HCT116 (cell line): ENCODE measurements around the gene ZNF652. TPM values are rescaled to one million over a fixed set of nuclear protein-coding genes. Genes with fewer than 3 reads are reported as not detected.
A peak's percentile ranks its signal among the peaks of the same experiment; 100 is the strongest.

ENCODE experiments used
- ATAC-seq: fragments of 200-7000 bp; cut with Tn5 transposase; 2 replicates; pipeline ENCODE4 v1.9.1; 2020; ENCODE audit warnings: mild to moderate bottlenecking, moderate library complexity
- BruUV-seq: library from RNA; stranded (reverse); fragments of 400-500 nt; replicated peaks from 2 replicates; lab custom pipeline; 2021; lab: Mats Ljungman, UMichigan
- CTCF ChIA-PET: fragments of 300-600 bp; sonication (Branson Sonifier 250); formaldehyde crosslinking; loops from one replicate; lab custom pipeline; 2021; ENCODE audit warnings: antibody characterized with exemption; lab: Charles Lee
- POLR2A ChIA-PET: fragments of 300-600, 350-600 bp; sonication (Branson Sonifier 250); formaldehyde crosslinking; loops from one replicate; lab custom pipeline; 2021; ENCODE audit warnings: antibody characterized with exemption; lab: Charles Lee
- RAD21 ChIA-PET, 2 experiments: fragments of 300-600 bp; sonication (Branson Sonifier 250); formaldehyde crosslinking; loops; one replicate each; lab custom pipeline; 2023; ENCODE audit warnings: low total read pairs in 2 of 2; ENCODE audit not compliant: uncharacterized antibody in 2 of 2, unreplicated experiment in 2 of 2, low non-redundant PET in 1 of 2; lab: Charles Lee
- DNase-seq: peaks from one replicate; pipeline ENCODE4 v3.0.0-alpha.2; 2010; ENCODE audit warnings: low read depth, low spot score
- H2AFZ ChIP-seq: fragments of 200-600 bp; shearing (Covaris generic), sonication (generic); 2 replicates; pipeline ENCODE4 v1.6.1; 2017; ENCODE audit warnings: low read depth, mixed run types, mixed read lengths, antibody characterized with exemption, low read length; ENCODE audit not compliant: poor library complexity, severe bottlenecking
- H3K27ac ChIP-seq: 2 replicates; pipeline ENCODE4 v1.5.1; 2012; ENCODE audit warnings: low read depth, low read length
- H3K27me3 ChIP-seq: fragments of 200-600 bp; sonication (generic); 2 replicates; pipeline ENCODE4 v1.6.1; 2016; ENCODE audit warnings: mixed run types, low read length, mixed read lengths; ENCODE audit not compliant: insufficient read depth
- H3K36me3 ChIP-seq, 2 experiments: fragments of 200-500 bp in 1 of 2; fragments of 200-600 bp in 1 of 2; sonication (Bioruptor generic) in 1 of 2; sonication (generic) in 1 of 2; 2 replicates each; pipeline versions ENCODE4 v1.5.1 to v1.6.1; 2014 to 2016; ENCODE audit warnings: low read length in 2 of 2, inconsistent platforms in 1 of 2, mixed read lengths in 1 of 2, mixed run types in 1 of 2; ENCODE audit not compliant: insufficient read depth in 2 of 2, control insufficient read depth in 1 of 2
- H3K4me1 ChIP-seq, 2 experiments: fragments of 200-600 bp in 1 of 2; sonication (generic) in 1 of 2; 2 replicates each; pipeline versions ENCODE4 v1.5.1 to v1.6.1; 2012 to 2017; ENCODE audit warnings: low read length in 2 of 2, inconsistent platforms in 1 of 2, mild to moderate bottlenecking in 1 of 2, mixed read lengths in 1 of 2, mixed run types in 1 of 2, moderate library complexity in 1 of 2; ENCODE audit not compliant: insufficient read depth in 2 of 2, control insufficient read depth in 1 of 2
- H3K4me2 ChIP-seq: fragments of 200-600 bp; sonication (generic); 2 replicates; pipeline ENCODE4 v1.6.1; 2017; ENCODE audit warnings: mixed run types, low read length, mixed read lengths
- H3K4me3 ChIP-seq, 2 experiments: fragments of 200-600 bp in 1 of 2; sonication (generic) in 1 of 2; replicated peaks in 1 of 2; 2 replicates each; pipeline ENCODE4 v1.5.1; 2011 to 2016; ENCODE audit warnings: low read length in 2 of 2, control low read depth in 1 of 2, low read depth in 1 of 2, mild to moderate bottlenecking in 1 of 2, mixed read lengths in 1 of 2, mixed run types in 1 of 2
- H3K79me2 ChIP-seq: fragments of 200-600 bp; sonication (generic); 2 replicates; pipeline ENCODE4 v1.6.1; 2017; ENCODE audit warnings: mild to moderate bottlenecking, mixed run types, low read length, moderate library complexity, mixed read lengths; ENCODE audit not compliant: insufficient read depth
- H3K9ac ChIP-seq: fragments of 200-600 bp; sonication (generic); 2 replicates; pipeline ENCODE4 v1.6.1; 2016; ENCODE audit warnings: low read length, mixed read lengths
- H3K9me2 ChIP-seq: fragments of 200-600 bp; sonication (generic), shearing (Covaris generic); 2 replicates; pipeline ENCODE4 v1.6.1; 2017; ENCODE audit warnings: mixed run types, mild to moderate bottlenecking, moderate library complexity; ENCODE audit not compliant: insufficient read depth
- H3K9me3 ChIP-seq, 2 experiments: fragments of 200-500 bp in 1 of 2; fragments of 200-600 bp in 1 of 2; sonication (Bioruptor generic) in 1 of 2; sonication (generic) in 1 of 2; 2 replicates each; pipeline ENCODE4 v1.6.1; 2014 to 2017; ENCODE audit warnings: low read length in 2 of 2, mixed read lengths in 2 of 2, inconsistent platforms in 1 of 2, low read depth in 1 of 2, mild to moderate bottlenecking in 1 of 2, mixed run types in 1 of 2, moderate library complexity in 1 of 2; ENCODE audit not compliant: control insufficient read depth in 1 of 2, insufficient read depth in 1 of 2
- H4K20me1 ChIP-seq: fragments of 200-600 bp; sonication (generic), shearing (Covaris generic); 2 replicates; pipeline ENCODE4 v1.6.1; 2017; ENCODE audit warnings: mixed run types, mild to moderate bottlenecking, moderate library complexity; ENCODE audit not compliant: insufficient read depth
- CBX3 ChIP-seq: IDR thresholded peaks from 2 replicates; pipeline ENCODE4 v1.6.1; 2012; ENCODE audit warnings: low read depth
- CEBPB ChIP-seq: IDR thresholded peaks from 2 replicates; pipeline ENCODE4 v1.6.1; 2012; ENCODE audit warnings: low read depth
- EGR1 ChIP-seq: IDR thresholded peaks from 2 replicates; pipeline ENCODE4 v1.6.1; 2012; ENCODE audit warnings: low read depth
- ELF1 ChIP-seq: IDR thresholded peaks from 2 replicates; pipeline ENCODE4 v1.6.1; 2012; ENCODE audit warnings: low read depth, borderline replicate concordance
- EZH2 ChIP-seq: fragments of 200-600 bp; sonication (generic); IDR thresholded peaks from 2 replicates; pipeline ENCODE4 v1.6.1; 2017; ENCODE audit warnings: antibody characterized with exemption, mixed run types
- EZH2phosphoT487 ChIP-seq: fragments of 200-600 bp; IDR thresholded peaks from 2 replicates; pipeline ENCODE4 v1.6.1; 2018; ENCODE audit warnings: antibody characterized with exemption, borderline replicate concordance
- FOSL1 ChIP-seq: IDR thresholded peaks from 2 replicates; pipeline ENCODE4 v1.6.1; 2012; ENCODE audit warnings: low read depth
- RAD21 ChIP-seq: IDR thresholded peaks from 2 replicates; pipeline ENCODE4 v1.6.1; 2012; ENCODE audit warnings: low read depth, mild to moderate bottlenecking
- REST ChIP-seq: IDR thresholded peaks from 2 replicates; pipeline ENCODE4 v1.6.1; 2012; ENCODE audit warnings: low read depth
- SIN3A ChIP-seq: IDR thresholded peaks from 2 replicates; pipeline ENCODE4 v1.6.1; 2012; ENCODE audit warnings: low read depth
- SRF ChIP-seq: IDR thresholded peaks from 2 replicates; pipeline ENCODE4 v1.6.1; 2012; ENCODE audit warnings: low read depth
- ZNF274 ChIP-seq: fragments of 200-500 bp; sonication (Bioruptor generic); IDR thresholded peaks from 2 replicates; pipeline ENCODE4 v1.6.1; 2014; ENCODE audit warnings: mild to moderate bottlenecking, low read depth, low read length, inconsistent platforms
- intact Hi-C: fragments of 100-400 bp; cut with micrococcal nuclease; formaldehyde crosslinking; loops from 2 replicates; pipeline ENCODE4 v1.10.0; 2022
- total RNA-seq: library from RNA; stranded (reverse); gene quantifications from one replicate; pipeline ENCODE4 v1.2.1, GENCODE V29; 2021; ENCODE audit not compliant: unreplicated experiment
- TF ChIP-seq, protein P1 (sequence below): IDR thresholded peaks from 2 replicates; pipeline ENCODE4 v1.6.1; 2012
- TF ChIP-seq, protein P2 (sequence below), 3 experiments: fragments of 200-600 bp in 1 of 3; sonication (generic) in 1 of 3; IDR thresholded peaks in 2 of 3; conservative IDR thresholded peaks in 1 of 3; 2 replicates each; pipeline ENCODE4 v1.5.1; 2012 to 2017; ENCODE audit warnings: low read depth in 2 of 3, low read length in 2 of 3, antibody characterized with exemption in 1 of 3, borderline replicate concordance in 1 of 3, control low read depth in 1 of 3, mild to moderate bottlenecking in 1 of 3, mixed read lengths in 1 of 3, mixed run types in 1 of 3, moderate library complexity in 1 of 3; ENCODE audit not compliant: insufficient read depth in 1 of 3

The ZNF652 gene
- total RNA-seq, 1 experiment from 2014 or later = 27.8 TPM

DNA sequence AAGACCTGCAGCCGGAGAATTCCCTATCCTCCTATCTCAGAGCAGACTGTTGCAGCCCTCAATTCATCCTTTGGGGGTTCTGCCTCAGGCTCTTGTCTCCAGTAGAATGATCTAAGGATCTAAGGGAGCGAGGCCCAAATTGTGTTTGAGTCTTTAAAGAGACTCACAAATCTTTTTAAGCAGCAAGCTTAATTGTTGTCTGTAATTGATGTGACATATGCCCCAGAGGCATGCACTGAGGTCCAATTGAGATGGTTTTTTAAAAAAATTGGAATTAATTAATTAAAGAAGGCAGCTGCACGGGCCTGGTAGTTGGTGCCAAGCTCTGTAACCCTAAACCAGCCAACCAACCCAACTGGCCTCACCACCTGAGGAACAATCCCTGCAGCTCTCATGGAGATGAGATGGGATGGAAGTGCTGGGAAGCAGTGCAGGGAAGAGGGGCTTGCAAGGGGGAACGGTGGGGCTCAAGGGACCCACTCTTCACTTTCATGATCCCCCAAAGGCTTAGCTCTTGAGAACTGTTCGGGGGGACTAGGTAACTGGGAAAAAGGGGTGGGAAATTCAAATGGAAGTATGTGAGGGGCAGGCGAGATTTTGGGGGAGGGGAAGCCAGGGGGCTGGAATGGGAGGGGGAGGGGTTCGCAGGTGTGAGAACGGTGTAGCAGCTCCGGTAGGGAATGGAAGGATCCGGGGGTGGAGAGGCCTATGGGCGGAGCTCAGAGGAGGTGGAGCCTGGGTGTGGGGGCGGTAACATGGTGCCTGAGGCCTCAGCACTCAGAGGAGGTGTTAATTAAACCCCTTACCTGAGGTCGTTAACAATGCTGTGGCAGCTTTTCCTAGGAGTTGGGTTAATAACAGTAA lies 9.2 kb upstream of the ZNF652 start:
- Histone ChIP-seq H3K9me3 (no peaks in the 10 kb centered on the region), H3K79me2 (no peaks in the 10 kb centered on the region), H4K20me1 (no peaks in the 10 kb centered on the region), H3K4me2 (no peak overlapping the region; the same call in 1 of the 2 replicates), H3K27ac (no peak overlapping the region), H3K36me3 (no peaks in the 10 kb centered on the region), H3K4me3 (no peak overlapping the region), H2AFZ (no peak overlapping the region), H3K4me1 (peaks cover 7 to 9% of the 10 kb centered on the region in 2 experiments), H3K9ac (no peak overlapping the region), H3K27me3 (no peaks in the 10 kb centered on the region), H3K9me2 (no peaks in the 10 kb centered on the region)
- ChIA-PET RAD21 (interaction anchor here in 1 of 2 experiments (0.6 kb wide), 1 partner anchor 55 kb away, joined by 6 read pairs; no protein-coding TSS in a partner anchor), POLR2A (no interaction called here), CTCF (interaction anchor here (0.7 to 1.1 kb wide), 2 partner anchors 10 to 56 kb away, joined by 3 to 6 read pairs; no protein-coding TSS in a partner anchor)
- intact Hi-C loops = no loop called here
- peak; percentile 98 for ATAC-seq
- no peak for DNase-seq
- TF ChIP-seq FOSL1 (no peak), EGR1 (peak; percentile 80)
- TF ChIP-seq, protein P1, sequence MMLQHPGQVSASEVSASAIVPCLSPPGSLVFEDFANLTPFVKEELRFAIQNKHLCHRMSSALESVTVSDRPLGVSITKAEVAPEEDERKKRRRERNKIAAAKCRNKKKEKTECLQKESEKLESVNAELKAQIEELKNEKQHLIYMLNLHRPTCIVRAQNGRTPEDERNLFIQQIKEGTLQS = no peak
- no TSS peak for BruUV-seq

DNA sequence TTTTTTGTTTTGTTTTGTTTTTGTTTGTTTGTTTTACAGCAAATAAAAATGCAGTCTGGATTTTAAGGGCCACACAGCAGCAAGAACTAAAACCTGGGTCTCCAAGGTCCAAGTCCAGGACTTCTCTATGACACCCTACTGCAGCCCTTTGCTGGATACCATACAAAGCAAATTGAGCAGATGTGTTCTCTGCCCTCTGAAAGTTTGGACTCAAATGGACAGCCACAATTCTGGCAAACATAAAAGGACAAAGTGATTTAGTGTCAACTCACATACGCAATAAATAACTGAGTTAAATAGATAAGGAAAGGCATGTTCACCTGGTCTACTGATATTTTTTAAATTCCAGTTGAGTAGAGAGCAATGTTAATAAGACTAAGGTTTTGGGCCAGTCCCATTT lies 7.7 kb upstream of the ZNF652 start:
- ChIA-PET POLR2A (no interaction called here), CTCF (interaction anchor here (1.6 to 2.2 kb wide), 3 partner anchors 12 to 187 kb away, joined by 3 to 8 read pairs (median 6); no protein-coding TSS in a partner anchor)
- BruUV-seq = no TSS peak
- TF ChIP-seq RAD21 (no peak), EZH2 (no peak), ZNF274 (no peak), EZH2phosphoT487 (no peak), SRF (no peak), CEBPB (no peak), REST (no peak), CBX3 (no peak), FOSL1 (no peak), SIN3A (no peak), ELF1 (no peak), EGR1 (no peak)
- TF ChIP-seq, protein P2, sequence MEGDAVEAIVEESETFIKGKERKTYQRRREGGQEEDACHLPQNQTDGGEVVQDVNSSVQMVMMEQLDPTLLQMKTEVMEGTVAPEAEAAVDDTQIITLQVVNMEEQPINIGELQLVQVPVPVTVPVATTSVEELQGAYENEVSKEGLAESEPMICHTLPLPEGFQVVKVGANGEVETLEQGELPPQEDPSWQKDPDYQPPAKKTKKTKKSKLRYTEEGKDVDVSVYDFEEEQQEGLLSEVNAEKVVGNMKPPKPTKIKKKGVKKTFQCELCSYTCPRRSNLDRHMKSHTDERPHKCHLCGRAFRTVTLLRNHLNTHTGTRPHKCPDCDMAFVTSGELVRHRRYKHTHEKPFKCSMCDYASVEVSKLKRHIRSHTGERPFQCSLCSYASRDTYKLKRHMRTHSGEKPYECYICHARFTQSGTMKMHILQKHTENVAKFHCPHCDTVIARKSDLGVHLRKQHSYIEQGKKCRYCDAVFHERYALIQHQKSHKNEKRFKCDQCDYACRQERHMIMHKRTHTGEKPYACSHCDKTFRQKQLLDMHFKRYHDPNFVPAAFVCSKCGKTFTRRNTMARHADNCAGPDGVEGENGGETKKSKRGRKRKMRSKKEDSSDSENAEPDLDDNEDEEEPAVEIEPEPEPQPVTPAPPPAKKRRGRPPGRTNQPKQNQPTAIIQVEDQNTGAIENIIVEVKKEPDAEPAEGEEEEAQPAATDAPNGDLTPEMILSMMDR (IDR thresholded peaks at IDR 0.05 in 2 of 3, conservative IDR thresholded peaks at IDR 0.05 in 1 of 3; ENCODE audit: borderline replicate concordance in 1 of 3, insufficient read depth in 1 of 3, low read depth in 2 of 3, low read length in 2 of 3) = no peak

More for the DNA sequence above, 7.7 kb upstream of the ZNF652 start:
- no peaks in the 10 kb centered on the region for H3K79me2 ChIP-seq
- intact Hi-C loops = no loop called here
- H3K9me2 ChIP-seq = no peaks in the 10 kb centered on the region
- H3K4me3 ChIP-seq = no peak overlapping the region
- ATAC-seq (no peak), DNase-seq (no peak)
- H3K36me3 ChIP-seq = no peaks in the 10 kb centered on the region
- RAD21 ChIA-PET = no interaction called here
- H3K9me3 ChIP-seq = no peaks in the 10 kb centered on the region
- H3K4me2 ChIP-seq = no peak overlapping the region
- H2AFZ ChIP-seq = no peak overlapping the region
- H3K27me3 ChIP-seq = no peaks in the 10 kb centered on the region
- H3K4me1 ChIP-seq = peaks cover 10 to 12% of the 10 kb centered on the region in 2 experiments
- H4K20me1 ChIP-seq = no peaks in the 10 kb centered on the region
- no peak overlapping the region for H3K27ac ChIP-seq
- H3K9ac ChIP-seq = no peak overlapping the region
